22Rv1 (cell line): ENCODE measurements around the gene PAXX.

Experiments used
- H3K27ac ChIP-seq: fragments of 450-650 bp; 2 replicates; pipeline ENCODE4 v1.5.1; 2017
- ZFX ChIP-seq: fragments of 450-650 bp; IDR thresholded peaks from 2 replicates; pipeline ENCODE4 v1.6.1; 2017; ENCODE audit warnings: antibody characterized with exemption, borderline replicate concordance
- TF ChIP-seq, protein P1 (sequence below): fragments of 450-650 bp; IDR thresholded peaks from 2 replicates; pipeline ENCODE4 v1.5.1; 2017; ENCODE audit warnings: mild to moderate bottlenecking

Gene PAXX

DNA sequence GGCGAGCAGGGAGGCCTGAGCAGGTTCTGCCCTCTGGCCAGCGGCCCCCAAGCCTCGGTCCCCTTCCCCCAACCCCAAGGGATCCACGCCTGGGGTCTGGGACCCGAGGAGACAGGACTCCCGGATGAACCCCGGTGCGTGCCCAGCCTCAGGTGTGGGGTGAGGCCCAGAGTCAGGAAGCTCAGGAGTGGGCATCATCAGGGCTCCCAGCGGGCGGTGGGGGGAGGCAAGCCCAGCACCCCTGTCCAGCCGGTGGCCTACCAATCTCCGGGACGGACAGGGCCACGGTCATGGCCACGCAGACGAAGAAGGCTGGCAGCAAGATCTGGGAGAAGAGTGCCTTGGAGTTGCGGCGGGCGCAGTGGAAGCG is 21.3 kb downstream of the PAXX start:
- no peak overlapping the region for H3K27ac ChIP-seq
- no peak for TF ChIP-seq ZFX
- TF ChIP-seq, protein P1, sequence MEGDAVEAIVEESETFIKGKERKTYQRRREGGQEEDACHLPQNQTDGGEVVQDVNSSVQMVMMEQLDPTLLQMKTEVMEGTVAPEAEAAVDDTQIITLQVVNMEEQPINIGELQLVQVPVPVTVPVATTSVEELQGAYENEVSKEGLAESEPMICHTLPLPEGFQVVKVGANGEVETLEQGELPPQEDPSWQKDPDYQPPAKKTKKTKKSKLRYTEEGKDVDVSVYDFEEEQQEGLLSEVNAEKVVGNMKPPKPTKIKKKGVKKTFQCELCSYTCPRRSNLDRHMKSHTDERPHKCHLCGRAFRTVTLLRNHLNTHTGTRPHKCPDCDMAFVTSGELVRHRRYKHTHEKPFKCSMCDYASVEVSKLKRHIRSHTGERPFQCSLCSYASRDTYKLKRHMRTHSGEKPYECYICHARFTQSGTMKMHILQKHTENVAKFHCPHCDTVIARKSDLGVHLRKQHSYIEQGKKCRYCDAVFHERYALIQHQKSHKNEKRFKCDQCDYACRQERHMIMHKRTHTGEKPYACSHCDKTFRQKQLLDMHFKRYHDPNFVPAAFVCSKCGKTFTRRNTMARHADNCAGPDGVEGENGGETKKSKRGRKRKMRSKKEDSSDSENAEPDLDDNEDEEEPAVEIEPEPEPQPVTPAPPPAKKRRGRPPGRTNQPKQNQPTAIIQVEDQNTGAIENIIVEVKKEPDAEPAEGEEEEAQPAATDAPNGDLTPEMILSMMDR: no peak

DNA sequence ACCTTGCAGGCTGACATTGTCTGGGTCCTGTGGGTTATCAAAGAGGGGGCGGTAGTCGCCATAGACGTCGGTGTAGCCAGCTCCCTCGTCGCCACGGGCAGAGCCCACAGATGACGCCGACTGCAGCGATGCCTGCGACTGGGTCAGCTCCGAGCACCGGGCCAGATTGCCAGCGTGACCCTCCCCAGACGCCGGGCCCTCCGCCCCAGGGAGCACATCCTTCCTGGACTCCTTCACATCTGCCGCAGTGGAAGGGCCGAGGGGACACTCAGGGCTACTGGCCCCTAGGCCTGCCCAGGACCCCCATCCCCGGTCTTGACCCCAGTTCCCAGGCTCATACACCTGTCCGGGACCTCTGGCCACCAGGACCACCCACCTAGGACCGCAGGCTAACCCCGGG is 21.9 kb downstream of the PAXX start:
- TF ChIP-seq ZFX: no peak
- TF ChIP-seq, protein P1: no peak
- H3K27ac ChIP-seq: no peak overlapping the region

DNA sequence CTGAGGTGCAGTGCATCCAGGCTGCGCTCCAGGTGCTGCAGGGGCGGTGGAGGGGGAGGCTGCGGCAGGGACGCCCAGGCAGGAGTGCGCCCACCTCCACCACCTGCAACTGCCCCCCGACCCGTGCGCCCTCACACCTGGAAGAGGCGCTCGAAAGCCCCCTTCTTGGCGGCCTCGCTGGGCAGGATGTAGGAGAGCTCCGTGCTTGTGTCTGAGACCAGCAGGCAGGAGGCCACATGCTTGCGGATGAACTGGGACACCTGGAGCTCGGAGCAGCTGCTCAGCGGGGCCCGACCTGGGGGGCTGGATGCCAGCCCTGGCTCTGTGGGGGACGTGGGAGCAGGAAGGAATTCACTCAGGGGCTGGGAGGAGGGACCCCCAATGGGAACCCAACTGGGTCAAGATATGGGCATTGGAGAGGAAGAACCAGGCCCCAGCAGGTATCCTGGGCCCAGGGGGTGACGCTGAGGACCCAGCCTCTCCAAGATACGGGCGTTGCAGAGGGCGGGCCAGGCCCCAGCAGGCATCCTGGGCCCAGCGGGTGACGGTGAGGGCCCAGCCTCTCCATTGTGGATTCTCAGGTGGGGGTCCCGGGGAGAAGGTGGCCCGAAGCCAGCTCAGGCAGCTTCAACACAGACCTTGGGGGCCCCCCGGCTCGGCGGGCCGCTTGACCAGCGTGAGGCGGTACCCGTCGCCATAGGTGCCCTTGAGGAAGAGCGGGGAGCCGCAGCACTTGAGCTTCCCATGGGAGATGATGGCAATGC is 22.7 kb downstream of the PAXX start:
- TF ChIP-seq, protein P1: no peak
- no peak overlapping the region for H3K27ac ChIP-seq

DNA sequence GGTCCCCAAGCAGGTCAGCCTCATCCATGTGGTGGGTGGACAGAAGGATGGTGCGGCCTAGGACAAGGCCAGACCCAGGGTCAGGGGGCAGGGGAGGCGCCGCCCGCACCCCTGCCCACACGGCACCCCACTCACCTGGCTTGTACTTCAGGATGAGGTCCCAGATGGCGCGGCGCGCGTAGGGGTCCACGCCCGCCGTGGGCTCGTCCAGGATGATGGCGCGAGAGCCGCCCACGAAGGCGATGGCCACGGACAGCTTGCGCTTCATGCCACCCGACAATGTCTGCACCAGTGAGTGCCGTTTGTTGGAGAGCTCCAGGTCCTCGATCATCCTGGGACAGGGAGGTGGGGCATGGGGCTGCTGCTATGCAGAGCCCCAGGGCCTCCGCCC is 23.3 kb downstream of the PAXX start:
- TF ChIP-seq, protein P1: no peak
- TF ChIP-seq ZFX: no peak
- no peak overlapping the region for H3K27ac ChIP-seq

DNA sequence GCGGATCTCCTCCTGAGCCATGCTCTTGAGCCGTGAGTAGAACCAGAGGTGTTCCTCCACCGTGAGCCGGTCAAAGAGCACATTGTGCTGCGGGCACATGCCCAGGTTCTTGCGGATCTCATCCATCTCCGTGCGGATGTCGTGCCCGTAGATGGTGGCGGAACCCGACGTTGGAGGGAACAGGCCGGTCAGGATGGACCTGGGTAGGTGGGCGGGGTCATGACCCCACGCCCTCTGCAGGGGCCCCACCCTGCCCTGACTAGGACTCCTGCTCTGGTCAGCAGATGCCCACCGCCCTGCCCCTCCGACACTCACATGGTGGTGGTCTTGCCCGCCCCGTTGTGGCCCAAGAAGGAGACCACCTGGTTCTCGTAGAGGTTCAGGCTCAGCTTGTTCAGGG is 23.8 kb downstream of the PAXX start:
- no peak for TF ChIP-seq ZFX
- TF ChIP-seq, protein P1: no peak
- H3K27ac ChIP-seq: no peak overlapping the region

DNA sequence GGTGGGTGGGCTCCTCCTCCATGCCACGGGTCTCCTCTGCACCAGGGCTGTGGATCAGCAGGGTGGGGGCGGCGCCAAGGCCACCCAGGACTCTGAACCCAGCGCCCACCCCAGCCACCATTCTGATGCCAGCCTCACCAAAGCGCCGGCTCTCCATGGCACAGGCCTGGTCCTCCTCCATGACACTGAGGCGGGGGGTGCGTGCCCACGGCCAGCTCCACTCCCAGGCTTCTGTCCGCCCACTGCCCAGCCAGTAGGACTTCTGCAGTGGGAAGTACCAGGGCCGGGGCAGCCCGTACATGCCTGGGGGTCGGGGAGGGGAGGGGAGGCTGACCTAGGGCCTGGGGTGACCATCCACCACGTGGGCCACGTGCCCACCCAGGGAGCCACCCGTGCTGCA is 24.2 kb downstream of the PAXX start:
- H3K27ac ChIP-seq: no peak overlapping the region
- TF ChIP-seq, protein P1: no peak
- no peak for TF ChIP-seq ZFX

DNA sequence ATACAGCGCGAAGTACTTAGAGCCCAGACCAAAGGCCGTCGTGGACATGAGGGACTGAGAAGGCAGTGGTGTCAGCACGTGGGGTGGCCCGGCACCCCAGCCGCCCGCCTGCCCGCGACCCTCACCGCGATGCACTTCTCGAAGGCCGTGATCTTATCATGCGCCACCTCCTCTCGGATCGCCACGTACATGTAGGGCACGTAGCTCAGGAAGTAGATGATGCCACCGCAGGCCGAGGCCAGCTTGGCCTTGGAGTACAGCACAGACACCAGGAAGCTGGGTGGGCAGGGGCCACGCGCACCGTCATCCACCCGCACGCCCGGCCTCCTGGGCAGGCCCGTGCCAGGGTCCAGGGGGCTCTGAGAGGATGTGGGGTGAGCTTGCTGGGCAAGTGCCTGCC is 24.8 kb downstream of the PAXX start:
- no peak overlapping the region for H3K27ac ChIP-seq
- no peak for TF ChIP-seq ZFX
- TF ChIP-seq, protein P1: no peak
